ENCODE results near the gene GINS2. TPM values are rescaled to one million over a fixed set of nuclear protein-coding genes. Genes with fewer than 3 reads are reported as not detected.

Gene GINS2
- total RNA-seq, 4 donors from 2014 or later: 1.00 to 4.4 (median 1.2) TPM; not detected in 1

DNA sequence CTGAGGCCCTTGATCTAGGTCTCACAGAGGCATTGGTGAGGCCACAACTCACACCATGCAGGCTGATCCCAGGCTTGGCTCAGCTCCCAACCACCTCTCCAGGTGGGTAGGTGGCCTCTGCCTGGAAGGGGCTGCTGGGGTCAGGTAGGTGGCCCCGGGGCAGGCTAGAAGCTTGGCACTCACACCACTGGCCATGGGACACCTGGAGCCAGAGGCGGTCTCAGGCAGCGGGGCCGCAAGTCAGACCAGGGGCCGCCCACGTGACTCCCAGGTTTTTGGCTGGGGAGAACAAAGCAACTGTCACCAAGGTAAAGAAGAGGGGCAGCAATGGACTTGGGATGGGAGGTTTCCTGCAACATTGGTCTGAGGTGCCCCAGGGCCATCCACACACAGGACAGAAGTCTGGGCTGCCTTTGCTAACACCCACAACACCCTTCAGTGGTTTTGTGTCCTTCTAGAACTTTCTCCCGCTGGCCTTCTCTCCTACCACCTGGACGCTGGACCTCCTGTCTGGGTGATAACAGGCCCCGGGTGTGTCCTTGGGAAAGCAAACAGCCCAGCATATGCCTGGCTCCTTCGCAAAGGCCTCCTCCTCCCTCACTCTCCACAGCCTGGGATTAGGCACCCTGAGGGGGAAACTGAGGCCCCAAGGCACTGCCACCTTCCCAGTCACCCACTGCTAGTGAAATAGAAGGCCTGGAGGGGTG is 45.7 kb upstream of the GINS2 start:
- TF ChIP-seq, protein P1, sequence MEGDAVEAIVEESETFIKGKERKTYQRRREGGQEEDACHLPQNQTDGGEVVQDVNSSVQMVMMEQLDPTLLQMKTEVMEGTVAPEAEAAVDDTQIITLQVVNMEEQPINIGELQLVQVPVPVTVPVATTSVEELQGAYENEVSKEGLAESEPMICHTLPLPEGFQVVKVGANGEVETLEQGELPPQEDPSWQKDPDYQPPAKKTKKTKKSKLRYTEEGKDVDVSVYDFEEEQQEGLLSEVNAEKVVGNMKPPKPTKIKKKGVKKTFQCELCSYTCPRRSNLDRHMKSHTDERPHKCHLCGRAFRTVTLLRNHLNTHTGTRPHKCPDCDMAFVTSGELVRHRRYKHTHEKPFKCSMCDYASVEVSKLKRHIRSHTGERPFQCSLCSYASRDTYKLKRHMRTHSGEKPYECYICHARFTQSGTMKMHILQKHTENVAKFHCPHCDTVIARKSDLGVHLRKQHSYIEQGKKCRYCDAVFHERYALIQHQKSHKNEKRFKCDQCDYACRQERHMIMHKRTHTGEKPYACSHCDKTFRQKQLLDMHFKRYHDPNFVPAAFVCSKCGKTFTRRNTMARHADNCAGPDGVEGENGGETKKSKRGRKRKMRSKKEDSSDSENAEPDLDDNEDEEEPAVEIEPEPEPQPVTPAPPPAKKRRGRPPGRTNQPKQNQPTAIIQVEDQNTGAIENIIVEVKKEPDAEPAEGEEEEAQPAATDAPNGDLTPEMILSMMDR (IDR thresholded peaks at IDR 0.05): no peak
- TF ChIP-seq EP300 (IDR thresholded peaks at IDR 0.05; ENCODE audit: low read depth) (no peak), POLR2A (IDR thresholded peaks at IDR 0.05) (no peak), POLR2AphosphoS5 (IDR thresholded peaks at IDR 0.05) (no peak)
- Histone ChIP-seq H3K27me3 (no peaks in the 10 kb centered on the region), H3K36me3 (no peaks in the 10 kb centered on the region), H3K9me3 (no peaks in the 10 kb centered on the region), H3K4me3 (no peak overlapping the region), H3K27ac (peak overlapping the region in 2 of 4 donors; percentile 46 to 67), H3K4me1 (peaks cover 0 to 4% (median 0%) of the 10 kb centered on the region in 4 donors)
- in situ Hi-C loops (cut with MboI; ENCODE audit: low pct_ligation_motif_present in 1 of 4, low pct_unique_long_range_greater_than_20kb in 1 of 4, low sequenced_read_pairs in 3 of 4): no loop called here
- DNase-seq: no peak
- intact Hi-C loops (cut with DNase I; ENCODE audit: low total_unique reads): no loop called here
- 66 to 100% methylated on average over 2 to 9 of the region's 10 CpGs for whole genome bisulfite sequencing, 2 donors (ENCODE audit: low coverage in 1 of 2)

DNA sequence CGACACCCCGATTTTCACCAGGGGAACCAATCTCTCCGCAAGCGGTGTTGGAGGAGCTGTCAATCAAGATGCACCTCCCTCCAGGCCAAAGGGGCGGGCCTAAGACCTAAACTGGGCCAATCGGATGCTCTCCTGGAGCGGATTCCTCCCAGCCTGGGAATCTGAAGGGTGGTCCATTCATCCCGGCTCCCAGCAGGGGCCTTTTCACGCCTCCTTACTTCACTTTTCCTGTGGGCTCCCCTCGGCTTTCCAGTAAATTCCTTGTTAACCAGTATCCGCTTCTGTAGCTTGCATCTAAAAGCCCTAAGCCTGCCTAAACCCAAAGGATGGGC is 45.1 kb upstream of the GINS2 start:
- Histone ChIP-seq H3K36me3 (no peaks in the 10 kb centered on the region), H3K27ac (no peak overlapping the region), H3K9me3 (no peaks in the 10 kb centered on the region), H3K4me3 (no peak overlapping the region), H3K4me1 (peaks cover 0 to 4% (median 0%) of the 10 kb centered on the region in 4 donors), H3K27me3 (no peaks in the 10 kb centered on the region)
- 90% methylated on average over 11 of the region's 11 CpGs; no CpG with 5 or more reads in 1 of the 2 donors for WGBS, 2 donors (ENCODE audit: low coverage in 1 of 2)
- no peak for DNase-seq
- TF ChIP-seq POLR2A (IDR thresholded peaks at IDR 0.05): no peak
- TF ChIP-seq, protein P1 (IDR thresholded peaks at IDR 0.05): no peak
- TF ChIP-seq POLR2AphosphoS5 (IDR thresholded peaks at IDR 0.05): no peak
- TF ChIP-seq EP300 (IDR thresholded peaks at IDR 0.05; ENCODE audit: low read depth): no peak
- intact Hi-C loops (cut with DNase I; ENCODE audit: low total_unique reads) (no loop called here), in situ Hi-C loops (cut with MboI; ENCODE audit: low pct_ligation_motif_present in 1 of 4, low pct_unique_long_range_greater_than_20kb in 1 of 4, low sequenced_read_pairs in 3 of 4) (no loop called here)

GRCh38 chr16:85733155-85733838 is 44.5 kb upstream of the GINS2 start:
- Histone ChIP-seq H3K36me3 (no peaks in the 10 kb centered on the region), H3K27ac (no peak overlapping the region), H3K9me3 (no peaks in the 10 kb centered on the region), H3K4me3 (no peak overlapping the region), H3K4me1 (peaks cover 0 to 4% (median 0%) of the 10 kb centered on the region in 4 donors), H3K27me3 (no peaks in the 10 kb centered on the region)
- no peak for DNase-seq
- intact Hi-C loops (cut with DNase I; ENCODE audit: low total_unique reads) (no loop called here), in situ Hi-C loops (cut with MboI; ENCODE audit: low pct_ligation_motif_present in 1 of 4, low pct_unique_long_range_greater_than_20kb in 1 of 4, low sequenced_read_pairs in 3 of 4) (no loop called here)
- 55 to 71% methylated on average over 4 to 13 of the region's 13 CpGs for WGBS, 2 donors (ENCODE audit: low coverage in 1 of 2)
- no peak for TF ChIP-seq EP300 (IDR thresholded peaks at IDR 0.05; ENCODE audit: low read depth)
- no peak for TF ChIP-seq POLR2A (IDR thresholded peaks at IDR 0.05)
- TF ChIP-seq, protein P1 (IDR thresholded peaks at IDR 0.05): no peak
- TF ChIP-seq POLR2AphosphoS5 (IDR thresholded peaks at IDR 0.05): no peak

DNA sequence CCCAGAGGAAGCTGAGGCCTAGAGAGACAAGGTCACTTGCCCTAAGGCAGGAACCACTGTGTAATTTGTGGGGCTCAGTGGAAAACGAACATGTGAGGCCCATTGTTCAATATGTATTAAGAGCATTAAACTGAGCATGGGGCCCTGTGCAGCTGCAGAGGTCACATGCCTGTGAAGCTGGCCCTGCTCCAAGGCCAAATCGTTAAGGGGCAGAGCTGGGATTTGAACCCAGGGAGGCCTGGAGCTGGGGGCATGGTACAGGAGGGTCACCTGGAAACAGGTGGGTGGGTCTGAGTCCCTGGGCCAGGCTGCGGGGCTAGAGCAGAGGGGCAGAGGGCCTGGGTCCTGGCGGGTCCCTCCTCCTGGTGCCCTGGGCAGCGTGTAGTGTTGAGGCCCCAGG is 42.4 kb upstream of the GINS2 start:
- DNase-seq: no peak
- no peak overlapping the region for H3K4me3 ChIP-seq
- WGBS, 2 donors (ENCODE audit: low coverage in 1 of 2): 75 to 88% methylated on average over 2 to 5 of the region's 5 CpGs
- H3K4me1 ChIP-seq: peaks cover 0 to 4% (median 0%) of the 10 kb centered on the region in 4 donors
- in situ Hi-C loops (cut with MboI; ENCODE audit: low pct_ligation_motif_present in 1 of 4, low pct_unique_long_range_greater_than_20kb in 1 of 4, low sequenced_read_pairs in 3 of 4) (no loop called here), intact Hi-C loops (cut with DNase I; ENCODE audit: low total_unique reads) (no loop called here)
- H3K36me3 ChIP-seq: no peaks in the 10 kb centered on the region
- TF ChIP-seq EP300 (IDR thresholded peaks at IDR 0.05; ENCODE audit: low read depth): no peak
- no peak for TF ChIP-seq POLR2A (IDR thresholded peaks at IDR 0.05)
- no peak for TF ChIP-seq POLR2AphosphoS5 (IDR thresholded peaks at IDR 0.05)
- TF ChIP-seq, protein P1 (IDR thresholded peaks at IDR 0.05): no peak
- H3K27me3 ChIP-seq: no peaks in the 10 kb centered on the region
- no peak overlapping the region for H3K27ac ChIP-seq
- no peaks in the 10 kb centered on the region for H3K9me3 ChIP-seq

All from transverse colon (tissue), 4 donors.